Muscle layer of colon (tissue), 2 donors: ENCODE measurements around the gene CD164L2.

Source experiments
- H3K27ac ChIP-seq: one replicate; pipeline ENCODE4 v1.7.0; 2013; ENCODE audit warnings: low read depth, mild to moderate bottlenecking, low read length, moderate library complexity
- H3K27me3 ChIP-seq, 2 donors: one replicate each; pipeline ENCODE4 v1.7.0; 2013; ENCODE audit warnings: low read length in 2 of 2, mild to moderate bottlenecking in 2 of 2; ENCODE audit not compliant: insufficient read depth in 2 of 2, control insufficient read depth in 1 of 2
- H3K36me3 ChIP-seq: one replicate; pipeline ENCODE4 v1.7.0; 2013; ENCODE audit warnings: mild to moderate bottlenecking, low read length; ENCODE audit not compliant: insufficient read depth
- H3K4me1 ChIP-seq: one replicate; pipeline ENCODE4 v1.7.0; 2013; ENCODE audit warnings: mild to moderate bottlenecking, low read length; ENCODE audit not compliant: insufficient read depth
- H3K4me3 ChIP-seq, 2 donors: one replicate each; pipeline ENCODE4 v1.7.0; 2013; ENCODE audit warnings: low read length in 2 of 2, low read depth in 1 of 2, mild to moderate bottlenecking in 1 of 2, moderate library complexity in 1 of 2
- H3K9ac ChIP-seq: one replicate; pipeline ENCODE4 v1.7.0; 2013; ENCODE audit warnings: low read length
- H3K9me3 ChIP-seq: one replicate; pipeline ENCODE4 v1.7.0; 2013; ENCODE audit warnings: mild to moderate bottlenecking, low read length
- donor health status: abdominal sarcoma.
- donor health status: Adenocarcinoma of cecum.

Gene CD164L2

DNA sequence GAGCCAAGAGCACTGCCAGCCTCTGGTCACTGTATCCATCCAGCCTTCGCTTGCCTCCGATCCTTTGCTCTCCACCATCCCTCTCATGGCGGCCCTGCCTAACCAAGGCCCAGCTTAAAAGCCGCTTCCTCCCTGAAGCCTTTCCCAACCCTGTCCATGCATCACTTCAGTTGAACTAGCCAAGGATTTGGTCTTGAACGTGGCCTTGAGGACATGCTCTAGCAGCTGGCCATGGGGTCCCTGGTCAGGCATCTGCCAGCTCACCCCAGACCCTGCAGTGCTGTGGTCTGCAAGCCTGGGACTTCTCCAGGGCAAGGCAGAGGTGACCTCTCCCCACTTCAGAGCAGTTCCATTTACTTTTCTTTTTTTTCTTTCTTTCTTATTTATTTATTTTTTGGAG is 46.4 kb downstream of the CD164L2 start:
- H3K4me1 ChIP-seq, result no peaks in the 10 kb centered on the region

GRCh38 chr1:27335506-27336422 is 47.4 kb downstream of the CD164L2 start:
- no peak overlapping the region for H3K9ac ChIP-seq
- no peaks in the 10 kb centered on the region for H3K9me3 ChIP-seq
- H3K4me3 ChIP-seq, result no peak overlapping the region
- H3K4me1 ChIP-seq, result no peaks in the 10 kb centered on the region
- H3K27ac ChIP-seq, result no peak overlapping the region
- peaks cover 65% of the 10 kb centered on the region for H3K36me3 ChIP-seq
- H3K27me3 ChIP-seq, result no peaks in the 10 kb centered on the region

More for the DNA sequence above, 46.4 kb downstream of the CD164L2 start:
- no peak overlapping the region for H3K27ac ChIP-seq
- H3K36me3 ChIP-seq, result peaks cover 57% of the 10 kb centered on the region
- H3K9ac ChIP-seq, result no peak overlapping the region
- no peaks in the 10 kb centered on the region for H3K9me3 ChIP-seq
- no peaks in the 10 kb centered on the region for H3K27me3 ChIP-seq
- no peak overlapping the region for H3K4me3 ChIP-seq

DNA sequence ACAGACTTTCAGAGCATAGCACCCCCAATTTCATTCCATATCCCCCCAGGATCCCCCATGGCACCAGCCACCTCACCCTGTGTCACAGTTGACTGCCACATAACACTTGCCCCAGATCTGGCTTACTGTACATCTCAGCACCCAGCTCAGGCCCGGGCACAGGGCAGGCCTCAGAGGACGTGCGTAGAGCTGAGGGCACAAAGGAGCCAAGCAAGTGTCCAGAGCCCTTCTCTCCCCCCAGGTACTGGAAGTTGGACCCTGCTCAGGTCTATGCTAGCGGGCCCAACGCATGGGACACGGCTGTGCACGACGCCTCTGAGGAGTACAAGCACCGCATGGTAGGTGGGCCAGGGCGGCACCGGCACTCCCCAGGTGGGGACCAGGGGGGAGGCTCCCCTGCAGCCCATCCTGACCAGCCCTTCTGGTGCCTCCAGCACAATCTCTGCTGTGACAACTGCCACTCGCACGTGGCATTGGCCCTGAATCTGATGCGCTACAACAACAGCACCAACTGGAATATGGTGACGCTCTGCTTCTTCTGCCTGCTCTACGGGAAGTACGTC is 49.3 kb downstream of the CD164L2 start:
- Histone ChIP-seq H3K9me3 (no peaks in the 10 kb centered on the region), H3K27me3 (no peaks in the 10 kb centered on the region), H3K36me3 (peaks cover 67% of the 10 kb centered on the region), H3K4me3 (no peak overlapping the region), H3K9ac (no peak overlapping the region), H3K4me1 (no peaks in the 10 kb centered on the region), H3K27ac (no peak overlapping the region)

- no peak overlapping the region for H3K27ac ChIP-seq
- no peaks in the 10 kb centered on the region for H3K9me3 ChIP-seq
- peaks cover 73% of the 10 kb centered on the region for H3K36me3 ChIP-seq
- H3K27me3 ChIP-seq, result no peaks in the 10 kb centered on the region
- H3K9ac ChIP-seq, result no peak overlapping the region
- no peak overlapping the region for H3K4me3 ChIP-seq
- no peaks in the 10 kb centered on the region for H3K4me1 ChIP-seq
Measured at GRCh38 chr1:27332536-27333281, 50.4 kb downstream of the CD164L2 start.

GRCh38 chr1:27331922-27332321 is 51.2 kb downstream of the CD164L2 start:
- Histone ChIP-seq H3K9me3 (no peaks in the 10 kb centered on the region), H3K27ac (no peak overlapping the region), H3K4me3 (no peak overlapping the region), H3K4me1 (peaks cover 1% of the 10 kb centered on the region), H3K9ac (no peak overlapping the region), H3K36me3 (peaks cover 77% of the 10 kb centered on the region), H3K27me3 (no peaks in the 10 kb centered on the region)

GRCh38 chr1:27331426-27331825 is 51.7 kb downstream of the CD164L2 start:
- no peak overlapping the region for H3K9ac ChIP-seq
- H3K27ac ChIP-seq, result no peak overlapping the region
- peaks cover 77% of the 10 kb centered on the region for H3K36me3 ChIP-seq
- no peaks in the 10 kb centered on the region for H3K9me3 ChIP-seq
- no peak overlapping the region for H3K4me3 ChIP-seq
- peaks cover 6% of the 10 kb centered on the region for H3K4me1 ChIP-seq
- no peaks in the 10 kb centered on the region for H3K27me3 ChIP-seq

GRCh38 chr1:27330786-27331185 is 52.3 kb downstream of the CD164L2 start:
- peaks cover 12% of the 10 kb centered on the region for H3K4me1 ChIP-seq
- H3K9me3 ChIP-seq, result no peaks in the 10 kb centered on the region
- H3K27ac ChIP-seq, result no peak overlapping the region
- H3K27me3 ChIP-seq, result no peaks in the 10 kb centered on the region
- no peak overlapping the region for H3K4me3 ChIP-seq
- peaks cover 77% of the 10 kb centered on the region for H3K36me3 ChIP-seq
- H3K9ac ChIP-seq, result no peak overlapping the region
